ENCODE results near the gene COTL1.
A peak's percentile ranks its signal among the peaks of the same experiment; 100 is the strongest.

COTL1 gene

GRCh38 chr16:84614073-84614459 lies 3.8 kb downstream of the COTL1 start:
- DNase-seq (ENCODE audit: low read depth): no peak

GRCh38 chr16:84613408-84614072 lies 4.3 kb downstream of the COTL1 start:
- no peak for DNase-seq (ENCODE audit: low read depth)

- DNase-seq (ENCODE audit: low read depth): no peak
Measured at GRCh38 chr16:84612686-84613085, 5.2 kb downstream of the COTL1 start.

GRCh38 chr16:84611041-84611440 lies 6.8 kb downstream of the COTL1 start:
- no peak for DNase-seq (ENCODE audit: low read depth)

- no peak for DNase-seq (ENCODE audit: low read depth)
Measured at GRCh38 chr16:84610376-84610775, 7.5 kb downstream of the COTL1 start.

GRCh38 chr16:84609563-84610177 lies 8.2 kb downstream of the COTL1 start:
- DNase-seq (ENCODE audit: low read depth): no peak

- no peak for DNase-seq (ENCODE audit: low read depth)
Measured at GRCh38 chr16:84608282-84608681, 9.6 kb downstream of the COTL1 start.

GRCh38 chr16:84607694-84608093 lies 10.2 kb downstream of the COTL1 start:
- no peak for DNase-seq (ENCODE audit: low read depth)

GRCh38 chr16:84607061-84607460 lies 10.8 kb downstream of the COTL1 start:
- DNase-seq (ENCODE audit: low read depth): no peak

- no peak for DNase-seq (ENCODE audit: low read depth)
Measured at GRCh38 chr16:84606081-84606875, 11.6 kb downstream of the COTL1 start.

GRCh38 chr16:84605339-84605848 lies 12.5 kb downstream of the COTL1 start:
- no peak for DNase-seq (ENCODE audit: low read depth)

GRCh38 chr16:84604477-84605013 lies 13.3 kb downstream of the COTL1 start:
- DNase-seq (ENCODE audit: low read depth): no peak

- DNase-seq (ENCODE audit: low read depth): no peak
Measured at GRCh38 chr16:84603940-84604339, 13.9 kb downstream of the COTL1 start.

GRCh38 chr16:84603140-84603816 lies 14.6 kb downstream of the COTL1 start:
- DNase-seq (ENCODE audit: low read depth): peak; percentile 32

- DNase-seq (ENCODE audit: low read depth): no peak
Measured at GRCh38 chr16:84600343-84601229, 17.3 kb downstream of the COTL1 start.

- DNase-seq (ENCODE audit: low read depth): peak; percentile 53
Measured at GRCh38 chr16:84599521-84600202, 18.2 kb downstream of the COTL1 start.

- no peak for DNase-seq (ENCODE audit: low read depth)
Measured at GRCh38 chr16:84598360-84598759, 19.5 kb downstream of the COTL1 start.

- DNase-seq (ENCODE audit: low read depth): no peak
Measured at GRCh38 chr16:84597931-84598351, 19.9 kb downstream of the COTL1 start.

- DNase-seq (ENCODE audit: low read depth): no peak
Measured at GRCh38 chr16:84597528-84597896, 20.4 kb downstream of the COTL1 start.

GRCh38 chr16:84596801-84597527 lies 20.9 kb downstream of the COTL1 start:
- DNase-seq (ENCODE audit: low read depth): no peak

Measured in activated T-helper 9 cell treated with anti-CD3 and anti-CD28 coated beads, Interleukin-2, amount 50 U/mL, for 16 hours (primary cell).